PC-9 (cell line): ENCODE results near the gene TMEM238L.

Experiments used
- CTCF ChIP-seq: fragments of 200-600 bp; sonication (generic); conservative IDR thresholded peaks from 2 replicates; pipeline ENCODE4 v1.6.1; 2017; ENCODE audit warnings: mixed run types, antibody characterized with exemption, mild to moderate bottlenecking, moderate library complexity
- EZH2 ChIP-seq: fragments of 200-600 bp; sonication (generic); IDR thresholded peaks from 2 replicates; pipeline ENCODE4 v1.8.0; 2017; ENCODE audit warnings: antibody characterized with exemption, low read depth

- TF ChIP-seq CTCF (no peak), EZH2 (no peak)
These were observed 5.6 kb downstream of the TMEM238L start for GRCh38 chr17:10798332-10798749.
